ENCODE measurements around the gene DHRSX.

DNA sequence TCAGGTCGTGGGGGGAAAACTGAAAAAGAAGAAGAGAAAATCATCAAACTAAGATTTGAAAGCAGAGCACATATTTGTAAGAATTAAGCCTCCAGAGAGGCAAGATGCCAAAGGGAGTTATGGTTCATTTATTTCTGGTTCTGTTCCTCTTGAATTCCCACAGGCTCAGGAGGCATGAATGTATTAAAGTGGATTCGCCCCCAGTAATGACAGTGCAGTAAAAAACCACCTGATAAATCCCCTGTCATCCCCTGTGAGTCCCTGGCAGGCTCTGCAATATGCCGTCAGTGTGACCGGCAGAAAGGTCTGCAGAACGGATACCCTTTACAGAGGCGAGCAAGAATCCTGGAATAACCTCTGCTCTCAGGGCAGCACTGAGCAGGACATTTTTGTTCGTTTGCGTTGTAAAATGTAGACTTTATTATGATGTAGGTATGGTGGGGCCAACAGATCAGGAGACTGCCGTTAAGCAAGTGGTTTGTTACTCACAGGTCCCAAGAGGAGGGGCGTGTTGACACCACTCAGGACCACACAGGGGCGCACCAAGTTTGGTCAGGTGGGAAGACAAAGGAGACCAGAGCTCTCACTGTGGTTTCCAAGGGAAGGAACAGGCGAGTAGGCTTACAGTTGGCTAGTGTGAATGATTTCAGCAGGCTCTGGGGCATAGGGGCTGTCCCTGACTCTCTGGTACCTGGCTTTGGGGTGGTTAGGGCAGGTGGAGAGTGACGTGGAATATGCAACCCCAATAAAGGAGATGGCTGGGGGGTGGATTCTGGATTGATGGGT lies 75.3 kb downstream of the DHRSX start:
- TF ChIP-seq CTCF (IDR thresholded peaks at IDR 0.05) (no peak), EZH2 (IDR thresholded peaks at IDR 0.05) (no peak), EZH2phosphoT487 (IDR thresholded peaks at IDR 0.05) (no peak)

Data from neural progenitor cell (in vitro differentiated cells).